Suprapubic skin (tissue), 4 donors: ENCODE results near the gene PREP.

Experiments
- CTCF ChIP-seq, 2 donors: fragments of 200-600 bp in 1 of 2; fragments of 450-650 bp in 1 of 2; sonication (generic) in 1 of 2; IDR thresholded peaks; one replicate each; pipeline ENCODE4 v1.5.1; 2016 to 2019; ENCODE audit warnings: antibody characterized with exemption in 2 of 2, mild to moderate bottlenecking in 1 of 2, moderate library complexity in 1 of 2
- EP300 ChIP-seq: sonication (generic); formaldehyde crosslinking; IDR thresholded peaks from one replicate; pipeline ENCODE4 v1.6.1; 2017; ENCODE audit warnings: antibody characterized with exemption
- POLR2AphosphoS5 ChIP-seq, 3 donors: sonication (generic); formaldehyde crosslinking; IDR thresholded peaks; one replicate each; pipeline ENCODE4 v1.6.1; 2017; ENCODE audit warnings: antibody characterized with exemption in 3 of 3

- TF ChIP-seq CTCF (IDR thresholded peaks at IDR 0.05) (no peak), POLR2AphosphoS5 (IDR thresholded peaks at IDR 0.05) (no peak), EP300 (no peak)
Measured at GRCh38 chr6:105257340-105257739, 145.5 kb downstream of the PREP start.
